ENCODE measurements around the gene CELSR1.

The CELSR1 gene

DNA sequence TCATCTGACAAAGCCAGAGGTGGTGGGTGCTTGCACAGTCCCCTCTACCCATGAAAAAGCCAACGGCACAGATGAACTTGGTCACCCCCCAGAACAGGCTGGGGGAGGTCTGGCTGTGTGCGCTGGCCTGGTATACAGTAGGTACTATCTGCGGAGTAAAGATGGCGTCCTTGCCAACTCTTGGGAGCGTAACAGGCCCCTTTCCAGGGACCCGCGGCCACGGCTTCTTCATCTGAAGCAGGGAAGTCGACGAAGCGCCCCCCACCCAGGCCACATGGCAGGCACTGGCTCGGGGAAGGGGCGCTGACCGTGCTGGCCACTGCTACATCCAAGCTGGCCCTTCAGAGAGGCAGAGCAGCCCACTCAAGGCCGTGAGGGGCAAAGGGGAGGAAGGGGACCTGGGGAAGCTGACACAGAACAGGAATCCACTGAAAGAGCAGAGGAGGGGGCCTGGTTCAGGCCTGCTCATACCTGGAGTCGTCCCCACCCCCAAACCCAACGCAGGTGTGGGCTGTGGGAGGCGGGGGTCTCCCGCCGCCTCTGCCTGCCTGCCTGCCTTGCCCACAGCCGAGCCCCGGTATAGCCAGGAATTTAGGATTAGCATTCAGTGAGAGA lies 75.7 kb downstream of the CELSR1 start:
- DNase-seq (ENCODE audit: insufficient read length, low spot score): no peak
- TF ChIP-seq, protein P1, sequence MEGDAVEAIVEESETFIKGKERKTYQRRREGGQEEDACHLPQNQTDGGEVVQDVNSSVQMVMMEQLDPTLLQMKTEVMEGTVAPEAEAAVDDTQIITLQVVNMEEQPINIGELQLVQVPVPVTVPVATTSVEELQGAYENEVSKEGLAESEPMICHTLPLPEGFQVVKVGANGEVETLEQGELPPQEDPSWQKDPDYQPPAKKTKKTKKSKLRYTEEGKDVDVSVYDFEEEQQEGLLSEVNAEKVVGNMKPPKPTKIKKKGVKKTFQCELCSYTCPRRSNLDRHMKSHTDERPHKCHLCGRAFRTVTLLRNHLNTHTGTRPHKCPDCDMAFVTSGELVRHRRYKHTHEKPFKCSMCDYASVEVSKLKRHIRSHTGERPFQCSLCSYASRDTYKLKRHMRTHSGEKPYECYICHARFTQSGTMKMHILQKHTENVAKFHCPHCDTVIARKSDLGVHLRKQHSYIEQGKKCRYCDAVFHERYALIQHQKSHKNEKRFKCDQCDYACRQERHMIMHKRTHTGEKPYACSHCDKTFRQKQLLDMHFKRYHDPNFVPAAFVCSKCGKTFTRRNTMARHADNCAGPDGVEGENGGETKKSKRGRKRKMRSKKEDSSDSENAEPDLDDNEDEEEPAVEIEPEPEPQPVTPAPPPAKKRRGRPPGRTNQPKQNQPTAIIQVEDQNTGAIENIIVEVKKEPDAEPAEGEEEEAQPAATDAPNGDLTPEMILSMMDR (IDR thresholded peaks at IDR 0.05; ENCODE audit: insufficient read depth, missing control alignments): no peak
- no peak for FAIRE-seq

DNA sequence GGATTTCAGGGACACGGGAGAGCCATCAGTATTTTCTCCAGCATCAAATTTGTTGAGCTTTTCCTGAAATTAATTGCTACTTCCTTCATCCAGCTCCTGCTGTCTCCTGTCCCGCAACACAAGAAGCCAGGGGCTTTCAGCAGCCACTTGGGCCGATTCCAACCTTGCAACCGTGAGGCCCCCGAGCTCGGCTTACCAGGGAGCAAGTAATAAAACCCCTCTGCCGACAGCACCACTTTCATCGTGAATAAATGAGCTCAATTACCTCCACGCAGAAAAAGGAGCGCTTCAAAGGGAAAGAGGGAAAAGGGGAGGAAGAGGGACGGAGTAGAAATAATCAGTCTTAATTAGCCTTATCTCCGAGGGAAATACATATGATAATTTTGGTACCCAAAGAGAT lies 76.6 kb downstream of the CELSR1 start:
- TF ChIP-seq, protein P1 (IDR thresholded peaks at IDR 0.05; ENCODE audit: insufficient read depth, missing control alignments): no peak
- DNase-seq (ENCODE audit: insufficient read length, low spot score): no peak
- FAIRE-seq: no peak

DNA sequence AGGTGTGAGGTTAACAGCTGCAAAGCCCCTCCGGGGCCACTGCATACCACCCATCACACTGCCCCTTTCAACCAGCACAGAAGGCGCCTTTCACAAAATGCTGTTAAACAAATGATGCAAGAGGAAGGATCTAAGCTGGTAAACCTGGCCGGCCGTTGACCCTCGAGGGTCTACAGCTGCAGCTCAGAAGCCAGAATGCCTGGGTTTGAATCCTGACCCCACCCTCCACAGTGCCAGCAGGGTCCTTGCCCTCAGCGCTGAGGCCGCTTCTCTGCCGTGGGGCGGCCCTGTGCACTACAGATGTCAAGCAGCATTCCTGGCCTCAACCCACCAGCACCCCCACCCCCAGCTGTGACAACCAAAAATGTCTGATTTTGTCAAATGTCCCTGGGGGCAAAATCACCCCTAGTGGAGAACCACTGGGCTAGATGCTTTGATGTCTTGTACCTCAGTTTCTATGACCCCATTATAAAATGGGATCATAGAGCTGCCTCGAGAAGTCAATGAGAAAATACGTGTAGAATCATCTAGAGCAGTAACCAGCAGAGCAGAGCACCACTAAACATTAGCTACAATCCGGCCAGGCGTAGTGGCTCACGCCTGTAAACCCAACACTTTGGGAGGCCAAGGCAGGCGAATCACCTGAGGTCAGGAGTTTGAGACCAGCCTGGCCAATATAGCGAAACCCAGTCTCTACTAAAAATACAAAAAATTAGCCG lies 77.9 kb downstream of the CELSR1 start:
- no peak for DNase-seq (ENCODE audit: insufficient read length, low spot score)
- no peak for FAIRE-seq
- TF ChIP-seq, protein P1 (IDR thresholded peaks at IDR 0.05; ENCODE audit: insufficient read depth, missing control alignments): no peak

DNA sequence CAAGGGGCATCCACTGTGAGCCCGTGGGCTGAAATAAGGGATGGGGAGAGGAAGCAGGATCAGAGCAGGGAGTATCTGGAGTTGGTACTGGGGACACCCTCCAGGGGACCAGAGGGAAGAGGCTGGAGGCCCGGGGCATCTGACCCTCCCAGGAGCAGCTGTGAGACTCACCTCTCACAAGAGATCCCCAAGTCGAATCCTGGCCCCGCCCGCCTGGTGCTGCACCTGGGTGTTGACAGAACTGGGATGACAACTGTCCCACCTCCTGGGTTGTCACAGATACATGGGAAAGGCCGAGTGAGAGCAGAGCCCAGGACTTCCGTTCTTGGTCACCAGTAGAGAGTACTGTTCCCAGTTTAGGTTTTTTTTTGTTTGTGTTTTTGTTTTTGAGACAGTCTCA lies 78.9 kb downstream of the CELSR1 start:
- TF ChIP-seq, protein P1 (IDR thresholded peaks at IDR 0.05; ENCODE audit: insufficient read depth, missing control alignments): no peak
- DNase-seq (ENCODE audit: insufficient read length, low spot score) (no peak), FAIRE-seq (no peak)

DNA sequence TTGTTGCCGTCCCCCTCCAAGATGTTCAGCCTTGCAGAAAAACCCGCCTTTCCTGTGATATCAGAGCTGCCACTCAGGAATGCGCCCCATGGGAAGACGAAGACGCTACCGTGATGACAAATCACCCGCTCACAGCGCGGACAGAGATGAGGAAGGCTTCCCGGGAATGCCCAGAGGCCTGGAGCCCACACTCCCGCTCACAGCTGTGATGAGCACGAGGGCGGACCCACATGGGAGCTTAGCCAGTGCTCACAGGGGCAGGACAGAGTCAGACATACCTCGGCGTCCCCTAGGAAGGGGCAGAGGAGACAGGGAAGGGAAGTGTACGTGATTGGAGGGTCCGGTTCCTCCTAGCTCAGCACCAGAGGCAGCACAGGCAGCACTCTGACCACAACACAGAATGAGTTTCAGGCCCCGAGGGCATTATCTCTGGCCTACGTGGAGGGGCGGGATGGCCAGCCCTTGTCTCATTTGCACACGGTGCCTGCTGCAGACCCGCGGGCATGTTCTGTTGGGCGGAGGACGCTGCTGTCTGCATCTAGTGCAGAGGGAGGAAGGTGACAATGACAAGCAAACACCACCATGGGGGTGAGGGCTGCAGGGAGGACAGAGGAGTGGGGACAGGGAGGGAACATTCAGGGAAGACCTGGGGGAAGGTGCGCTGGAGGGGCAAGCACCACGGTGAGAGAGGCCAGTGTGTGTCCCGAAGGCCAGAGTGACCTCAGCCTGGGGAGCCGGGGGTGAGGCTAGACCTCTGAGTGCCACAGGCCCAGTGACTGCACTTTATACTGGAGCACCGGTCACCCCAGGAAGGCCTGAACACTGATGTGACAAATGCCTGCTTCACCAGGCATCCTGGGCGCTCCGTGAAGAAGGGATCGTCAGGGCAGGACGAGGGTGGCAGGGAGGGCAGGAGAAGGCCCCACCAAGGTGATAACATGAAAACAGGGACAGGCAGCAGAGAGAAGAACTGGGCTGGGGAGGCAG lies 79.6 kb downstream of the CELSR1 start:
- TF ChIP-seq, protein P1 (IDR thresholded peaks at IDR 0.05; ENCODE audit: insufficient read depth, missing control alignments): no peak
- DNase-seq (ENCODE audit: insufficient read length, low spot score): no peak
- no peak for FAIRE-seq

DNA sequence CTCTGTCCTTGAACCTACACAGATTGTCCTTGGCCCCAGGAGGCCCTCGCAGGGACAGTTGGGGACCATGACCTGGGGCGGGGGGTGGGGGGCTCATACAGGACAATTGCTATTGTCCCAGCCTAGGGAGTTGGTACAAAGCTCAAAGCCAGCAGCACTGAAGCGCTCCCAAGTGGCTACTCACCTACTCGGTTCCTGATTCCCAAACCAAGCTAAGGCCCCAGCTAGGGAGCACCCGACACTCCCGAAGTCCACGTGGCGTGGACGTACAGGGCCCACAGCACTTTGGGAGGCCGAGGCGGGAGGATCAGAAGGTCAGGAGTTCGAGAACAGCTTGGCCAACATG lies 80.6 kb downstream of the CELSR1 start:
- TF ChIP-seq, protein P1 (IDR thresholded peaks at IDR 0.05; ENCODE audit: insufficient read depth, missing control alignments): no peak
- no peak for FAIRE-seq
- no peak for DNase-seq (ENCODE audit: insufficient read length, low spot score)
